Measurements from ENCODE around the gene POMZP3.
"Not testable (repeated sequence)": the region's sequence is repeated elsewhere in the genome, so short reads cannot be mapped to it uniquely, and the experiment has no call there.

POMZP3 gene

GRCh38 chr7:76592694-76593093, 34.4 kb downstream of the POMZP3 start:
- DNase-seq (ENCODE audit: low spot score); in situ Hi-C loops (cut with MboI; ENCODE audit: low sequenced_read_pairs, unreplicated experiment): not testable (repeated sequence)

- peak; percentile 8 for DNase-seq (ENCODE audit: low spot score)
- in situ Hi-C loops (cut with MboI; ENCODE audit: low sequenced_read_pairs, unreplicated experiment) = not testable (repeated sequence)
Observed at GRCh38 chr7:76591602-76592304, 35.3 kb downstream of the POMZP3 start.

GRCh38 chr7:76591033-76591432, 36.0 kb downstream of the POMZP3 start:
- DNase-seq (ENCODE audit: low spot score); in situ Hi-C loops (cut with MboI; ENCODE audit: low sequenced_read_pairs, unreplicated experiment): not testable (repeated sequence)

GRCh38 chr7:76588586-76588985, 38.5 kb downstream of the POMZP3 start:
- DNase-seq (ENCODE audit: low spot score); in situ Hi-C loops (cut with MboI; ENCODE audit: low sequenced_read_pairs, unreplicated experiment): not testable (repeated sequence)

GRCh38 chr7:76586585-76587315, 40.3 kb downstream of the POMZP3 start:
- DNase-seq (ENCODE audit: low spot score); in situ Hi-C loops (cut with MboI; ENCODE audit: low sequenced_read_pairs, unreplicated experiment): not testable (repeated sequence)

- DNase-seq (ENCODE audit: low spot score); in situ Hi-C loops (cut with MboI; ENCODE audit: low sequenced_read_pairs, unreplicated experiment): not testable (repeated sequence)
Observed at GRCh38 chr7:76583636-76584281, 43.3 kb downstream of the POMZP3 start.

GRCh38 chr7:76582848-76583631, 44.0 kb downstream of the POMZP3 start:
- in situ Hi-C loops (cut with MboI; ENCODE audit: low sequenced_read_pairs, unreplicated experiment); DNase-seq (ENCODE audit: low spot score): not testable (repeated sequence)

- in situ Hi-C loops (cut with MboI; ENCODE audit: low sequenced_read_pairs, unreplicated experiment); DNase-seq (ENCODE audit: low spot score): not testable (repeated sequence)
Observed at GRCh38 chr7:76575919-76576655, 51.0 kb downstream of the POMZP3 start.

GRCh38 chr7:76575431-76575830, 51.6 kb downstream of the POMZP3 start:
- in situ Hi-C loops (cut with MboI; ENCODE audit: low sequenced_read_pairs, unreplicated experiment); DNase-seq (ENCODE audit: low spot score): not testable (repeated sequence)

- in situ Hi-C loops (cut with MboI; ENCODE audit: low sequenced_read_pairs, unreplicated experiment); DNase-seq (ENCODE audit: low spot score): not testable (repeated sequence)
Observed at GRCh38 chr7:76572296-76572695, 54.8 kb downstream of the POMZP3 start.

GRCh38 chr7:76570324-76570775, 56.7 kb downstream of the POMZP3 start:
- in situ Hi-C loops (cut with MboI; ENCODE audit: low sequenced_read_pairs, unreplicated experiment); DNase-seq (ENCODE audit: low spot score): not testable (repeated sequence)

GRCh38 chr7:76568742-76569141, 58.3 kb downstream of the POMZP3 start:
- DNase-seq (ENCODE audit: low spot score); in situ Hi-C loops (cut with MboI; ENCODE audit: low sequenced_read_pairs, unreplicated experiment): not testable (repeated sequence)

- DNase-seq (ENCODE audit: low spot score); in situ Hi-C loops (cut with MboI; ENCODE audit: low sequenced_read_pairs, unreplicated experiment): not testable (repeated sequence)
Observed at GRCh38 chr7:76567753-76568152, 59.3 kb downstream of the POMZP3 start.

GRCh38 chr7:76567311-76567710, 59.8 kb downstream of the POMZP3 start:
- in situ Hi-C loops (cut with MboI; ENCODE audit: low sequenced_read_pairs, unreplicated experiment); DNase-seq (ENCODE audit: low spot score): not testable (repeated sequence)

GRCh38 chr7:76565001-76565400, 62.1 kb downstream of the POMZP3 start:
- DNase-seq (ENCODE audit: low spot score); in situ Hi-C loops (cut with MboI; ENCODE audit: low sequenced_read_pairs, unreplicated experiment): not testable (repeated sequence)

GRCh38 chr7:76561342-76561741, 65.7 kb downstream of the POMZP3 start:
- in situ Hi-C loops (cut with MboI; ENCODE audit: low sequenced_read_pairs, unreplicated experiment); DNase-seq (ENCODE audit: low spot score): not testable (repeated sequence)

GRCh38 chr7:76560157-76560556, 66.9 kb downstream of the POMZP3 start:
- in situ Hi-C loops (cut with MboI; ENCODE audit: low sequenced_read_pairs, unreplicated experiment); DNase-seq (ENCODE audit: low spot score): not testable (repeated sequence)
